ENCODE measurements around the gene KLHDC3. TPM values are rescaled to one million over a fixed set of nuclear protein-coding genes. Genes with fewer than 3 reads are reported as not detected.
A peak's percentile ranks its signal among the peaks of the same experiment; 100 is the strongest.

Gene KLHDC3
- total and polyA plus RNA-seq, 10 of the 15 experiments (the other 5 are each of a cell fraction or from before 2014, with no cell fraction given): 2.4 to 102 (median 55.4) TPM

DNA sequence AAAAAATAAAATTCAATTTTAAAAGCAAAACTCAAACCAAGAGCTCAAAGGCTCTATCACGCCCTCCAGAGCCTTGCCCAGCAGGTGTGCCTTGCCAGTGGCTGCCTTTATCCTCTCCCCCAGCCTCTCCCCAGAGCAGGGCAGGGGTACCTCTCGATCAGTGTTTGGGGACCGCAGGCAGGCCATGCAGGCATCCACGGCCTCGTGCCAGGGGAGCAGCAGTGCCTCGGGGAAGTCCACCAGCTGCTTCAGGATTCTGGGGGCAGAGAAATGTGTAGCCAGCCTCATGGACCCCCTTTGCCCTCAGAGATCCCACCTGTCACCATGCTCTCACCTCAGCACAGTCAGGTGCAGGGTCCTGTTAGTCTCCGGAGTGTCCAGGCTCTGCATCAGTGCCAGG is 33.9 kb downstream of the KLHDC3 start:
- ChIA-PET CTCF (interaction anchor here (0.6 to 1.0 kb wide), 3 partner anchors 96 to 481 kb away, joined by 3 to 5 read pairs (median 3); no protein-coding TSS in a partner anchor), POLR2A (interaction anchor here (0.6 to 1.8 kb wide), 3 partner anchors 48 to 438 kb away, joined by 3 to 4 read pairs (median 4); partner anchors contain the start of gene PPP2R5D), SMC1A (ENCODE audit: uncharacterized antibody, unreplicated experiment) (no interaction called here), RAD21 (ENCODE audit: unreplicated experiment) (no interaction called here)
- H2AFZ ChIP-seq (ENCODE audit: control insufficient read depth, low read depth, low read length): no peak overlapping the region
- 80% methylated on average over 7 of the region's 7 CpGs for WGBS (ENCODE audit: insufficient coverage, insufficient replicate concordance, low lambda C conversion rate, missing lambda C conversion rate)
- H3K27ac ChIP-seq (ENCODE audit: control insufficient read depth, insufficient read depth): no peak overlapping the region
- no peak overlapping the region for H3K4me3 ChIP-seq
- H3K36me3 ChIP-seq (ENCODE audit: control insufficient read depth in 2 of 2, insufficient read depth in 2 of 2, low read length in 1 of 2): peaks cover 10 to 40% of the 10 kb centered on the region in 2 experiments; a peak in 3 of 4 replicates
- no peaks in the 10 kb centered on the region for H3K27me3 ChIP-seq (replicated peaks in 1 of 2; ENCODE audit: control insufficient read depth in 2 of 2, insufficient read depth in 2 of 2, low read length in 1 of 2)
- BruUV-seq (replicated peaks): no TSS peak
- TF ChIP-seq POLR2A (IDR thresholded peaks at IDR 0.05; ENCODE audit: low read depth, low read length): peak; percentile 37; the same call in 1 of the 2 replicates
- no peak for TF ChIP-seq SP1 (IDR thresholded peaks at IDR 0.05; ENCODE audit: low read depth, low read length)
- H3K9me3 ChIP-seq (replicated peaks; ENCODE audit: control insufficient read depth, insufficient read depth, low read length): no peaks in the 10 kb centered on the region
- H4K20me1 ChIP-seq (ENCODE audit: control insufficient read depth, insufficient read depth): no peaks in the 10 kb centered on the region
- no peak for DNase-seq (ENCODE audit: low read depth, low spot score)
- intact Hi-C loops (cut with micrococcal nuclease; ENCODE audit: unreplicated experiment): no loop called here
- no peak overlapping the region for H3K9ac ChIP-seq (ENCODE audit: control insufficient read depth, insufficient read depth, low read length)
- FAIRE-seq: no peak
- no peak overlapping the region for H3K4me2 ChIP-seq (ENCODE audit: control insufficient read depth, insufficient read depth)
- in situ Hi-C loops (cut with MboI): no loop called here
- peaks cover 13% of the 10 kb centered on the region for H3K4me1 ChIP-seq (ENCODE audit: control insufficient read depth, insufficient read depth, low read length)
- no peak for ATAC-seq
- H3K79me2 ChIP-seq (ENCODE audit: control insufficient read depth, insufficient read depth, low read length): peaks cover 12% of the 10 kb centered on the region

DNA sequence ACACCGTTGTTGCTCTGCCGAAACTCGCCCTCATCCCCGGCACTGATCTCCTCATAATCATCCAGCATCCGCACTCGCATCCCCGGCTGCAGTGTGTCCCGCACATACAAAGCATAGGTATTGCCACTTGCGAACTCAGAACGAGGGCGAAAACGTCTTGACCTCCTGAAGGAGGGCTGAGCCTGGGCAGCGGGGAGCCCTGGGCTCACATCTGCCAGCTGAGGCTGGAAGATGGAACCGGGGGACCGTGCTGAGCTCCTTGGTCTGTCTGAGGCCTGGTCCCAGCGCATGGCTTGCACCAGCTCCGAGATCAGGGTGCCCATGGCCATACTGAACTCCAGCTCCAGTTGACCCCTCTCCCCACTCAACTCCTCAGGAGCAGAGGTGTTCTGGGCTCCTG is 36.9 kb downstream of the KLHDC3 start:
- H3K9me3 ChIP-seq (replicated peaks; ENCODE audit: control insufficient read depth, insufficient read depth, low read length): no peaks in the 10 kb centered on the region
- H4K20me1 ChIP-seq (ENCODE audit: control insufficient read depth, insufficient read depth): no peaks in the 10 kb centered on the region
- peak overlapping the region; percentile 54 for H3K4me2 ChIP-seq (ENCODE audit: control insufficient read depth, insufficient read depth)
- H3K27me3 ChIP-seq (replicated peaks in 1 of 2; ENCODE audit: control insufficient read depth in 2 of 2, insufficient read depth in 2 of 2, low read length in 1 of 2): no peaks in the 10 kb centered on the region
- RAD21 ChIA-PET (ENCODE audit: unreplicated experiment): no interaction called here
- peaks cover 9 to 28% of the 10 kb centered on the region in 2 experiments for H3K36me3 ChIP-seq (ENCODE audit: control insufficient read depth in 2 of 2, insufficient read depth in 2 of 2, low read length in 1 of 2)
- no peak overlapping the region for H3K9ac ChIP-seq (ENCODE audit: control insufficient read depth, insufficient read depth, low read length)
- H2AFZ ChIP-seq (ENCODE audit: control insufficient read depth, low read depth, low read length): no peak overlapping the region
- CTCF ChIA-PET: interaction anchor here (0.9 kb wide), 1 partner anchor 93 kb away, joined by 3 read pairs; no protein-coding TSS in a partner anchor
- FAIRE-seq (no peak), ATAC-seq (no peak), DNase-seq (ENCODE audit: low read depth, low spot score) (no peak)
- SMC1A ChIA-PET (ENCODE audit: uncharacterized antibody, unreplicated experiment): interaction anchor here (0.7 to 0.9 kb wide), 2 partner anchors 34 to 67 kb away, joined by 3 read pairs; partner anchors contain the start of gene PPP2R5D
- H3K4me3 ChIP-seq: no peak overlapping the region
- TF ChIP-seq BACH1 (IDR thresholded peaks at IDR 0.05; ENCODE audit: borderline replicate concordance) (no peak), SMARCA5 (IDR thresholded peaks at IDR 0.05) (no peak), POLR2AphosphoS2 (IDR thresholded peaks at IDR 0.05; ENCODE audit: low read depth, low read length) (peak; percentile 37; the same call in 1 of the 2 replicates), ZSCAN29 (IDR thresholded peaks at IDR 0.05) (no peak)
- TF ChIP-seq, protein P1, sequence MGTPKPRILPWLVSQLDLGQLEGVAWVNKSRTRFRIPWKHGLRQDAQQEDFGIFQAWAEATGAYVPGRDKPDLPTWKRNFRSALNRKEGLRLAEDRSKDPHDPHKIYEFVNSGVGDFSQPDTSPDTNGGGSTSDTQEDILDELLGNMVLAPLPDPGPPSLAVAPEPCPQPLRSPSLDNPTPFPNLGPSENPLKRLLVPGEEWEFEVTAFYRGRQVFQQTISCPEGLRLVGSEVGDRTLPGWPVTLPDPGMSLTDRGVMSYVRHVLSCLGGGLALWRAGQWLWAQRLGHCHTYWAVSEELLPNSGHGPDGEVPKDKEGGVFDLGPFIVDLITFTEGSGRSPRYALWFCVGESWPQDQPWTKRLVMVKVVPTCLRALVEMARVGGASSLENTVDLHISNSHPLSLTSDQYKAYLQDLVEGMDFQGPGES (IDR thresholded peaks at IDR 0.05): no peak
- TF ChIP-seq, protein P2, sequence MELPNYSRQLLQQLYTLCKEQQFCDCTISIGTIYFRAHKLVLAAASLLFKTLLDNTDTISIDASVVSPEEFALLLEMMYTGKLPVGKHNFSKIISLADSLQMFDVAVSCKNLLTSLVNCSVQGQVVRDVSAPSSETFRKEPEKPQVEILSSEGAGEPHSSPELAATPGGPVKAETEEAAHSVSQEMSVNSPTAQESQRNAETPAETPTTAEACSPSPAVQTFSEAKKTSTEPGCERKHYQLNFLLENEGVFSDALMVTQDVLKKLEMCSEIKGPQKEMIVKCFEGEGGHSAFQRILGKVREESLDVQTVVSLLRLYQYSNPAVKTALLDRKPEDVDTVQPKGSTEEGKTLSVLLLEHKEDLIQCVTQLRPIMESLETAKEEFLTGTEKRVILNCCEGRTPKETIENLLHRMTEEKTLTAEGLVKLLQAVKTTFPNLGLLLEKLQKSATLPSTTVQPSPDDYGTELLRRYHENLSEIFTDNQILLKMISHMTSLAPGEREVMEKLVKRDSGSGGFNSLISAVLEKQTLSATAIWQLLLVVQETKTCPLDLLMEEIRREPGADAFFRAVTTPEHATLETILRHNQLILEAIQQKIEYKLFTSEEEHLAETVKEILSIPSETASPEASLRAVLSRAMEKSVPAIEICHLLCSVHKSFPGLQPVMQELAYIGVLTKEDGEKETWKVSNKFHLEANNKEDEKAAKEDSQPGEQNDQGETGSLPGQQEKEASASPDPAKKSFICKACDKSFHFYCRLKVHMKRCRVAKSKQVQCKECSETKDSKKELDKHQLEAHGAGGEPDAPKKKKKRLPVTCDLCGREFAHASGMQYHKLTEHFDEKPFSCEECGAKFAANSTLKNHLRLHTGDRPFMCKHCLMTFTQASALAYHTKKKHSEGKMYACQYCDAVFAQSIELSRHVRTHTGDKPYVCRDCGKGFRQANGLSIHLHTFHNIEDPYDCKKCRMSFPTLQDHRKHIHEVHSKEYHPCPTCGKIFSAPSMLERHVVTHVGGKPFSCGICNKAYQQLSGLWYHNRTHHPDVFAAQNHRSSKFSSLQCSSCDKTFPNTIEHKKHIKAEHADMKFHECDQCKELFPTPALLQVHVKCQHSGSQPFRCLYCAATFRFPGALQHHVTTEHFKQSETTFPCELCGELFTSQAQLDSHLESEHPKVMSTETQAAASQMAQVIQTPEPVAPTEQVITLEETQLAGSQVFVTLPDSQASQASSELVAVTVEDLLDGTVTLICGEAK (IDR thresholded peaks at IDR 0.05; ENCODE audit: borderline replicate concordance): no peak
- in situ Hi-C loops (cut with MboI) (no loop called here), intact Hi-C loops (cut with micrococcal nuclease; ENCODE audit: unreplicated experiment) (no loop called here)
- POLR2A ChIA-PET: no interaction called here
- BruUV-seq (replicated peaks): no TSS peak
- WGBS (ENCODE audit: insufficient coverage, insufficient replicate concordance, low lambda C conversion rate, missing lambda C conversion rate): 94% methylated on average over 17 of the region's 17 CpGs
- H3K4me1 ChIP-seq (ENCODE audit: control insufficient read depth, insufficient read depth, low read length): peaks cover 14% of the 10 kb centered on the region
- H3K27ac ChIP-seq (ENCODE audit: control insufficient read depth, insufficient read depth): no peak overlapping the region
- H3K79me2 ChIP-seq (ENCODE audit: control insufficient read depth, insufficient read depth, low read length): peaks cover 21% of the 10 kb centered on the region

All from GM12878 (cell line).